Measurements from ENCODE around the gene DPYD.
"Not testable (repeated sequence)": the region's sequence is repeated elsewhere in the genome, so short reads cannot be mapped to it uniquely, and the experiment has no call there.

DPYD gene

GRCh38 chr1:97349794-97350193 is 571.0 kb downstream of the DPYD start:
- not testable (repeated sequence) for DNase-seq

GRCh38 chr1:97348599-97349265 is 572.1 kb downstream of the DPYD start:
- DNase-seq: no peak

GRCh38 chr1:97340951-97341350 is 579.9 kb downstream of the DPYD start:
- no peak for DNase-seq

GRCh38 chr1:97338347-97338746 is 582.5 kb downstream of the DPYD start:
- DNase-seq: no peak

- no peak for DNase-seq
These were observed 583.4 kb downstream of the DPYD start for GRCh38 chr1:97337250-97338030.

- no peak for DNase-seq
These were observed 586.4 kb downstream of the DPYD start for GRCh38 chr1:97334454-97334853.

GRCh38 chr1:97332716-97333115 is 588.1 kb downstream of the DPYD start:
- no peak for DNase-seq

- DNase-seq: no peak
These were observed 589.7 kb downstream of the DPYD start for GRCh38 chr1:97331165-97331564.

GRCh38 chr1:97314685-97315084 is 606.1 kb downstream of the DPYD start:
- no peak for DNase-seq

- no peak for DNase-seq
These were observed 612.7 kb downstream of the DPYD start for GRCh38 chr1:97308131-97308530.

GRCh38 chr1:97307568-97307967 is 613.3 kb downstream of the DPYD start:
- DNase-seq: no peak

GRCh38 chr1:97307151-97307550 is 613.7 kb downstream of the DPYD start:
- DNase-seq: no peak

GRCh38 chr1:97306504-97306903 is 614.3 kb downstream of the DPYD start:
- no peak for DNase-seq

- no peak for DNase-seq
These were observed 616.5 kb downstream of the DPYD start for GRCh38 chr1:97304366-97304765.

GRCh38 chr1:97298966-97299365 is 621.9 kb downstream of the DPYD start:
- no peak for DNase-seq

- no peak for DNase-seq
These were observed 623.2 kb downstream of the DPYD start for GRCh38 chr1:97297611-97298010.

- DNase-seq: no peak
These were observed 638.9 kb downstream of the DPYD start for GRCh38 chr1:97281962-97282361.

GRCh38 chr1:97277891-97278654 is 642.8 kb downstream of the DPYD start:
- no peak for DNase-seq

- DNase-seq: no peak
These were observed 648.7 kb downstream of the DPYD start for GRCh38 chr1:97271916-97272788.

- DNase-seq: no peak
These were observed 650.1 kb downstream of the DPYD start for GRCh38 chr1:97270508-97271307.

- no peak for DNase-seq
These were observed 655.2 kb downstream of the DPYD start for GRCh38 chr1:97265630-97266029.

GRCh38 chr1:97262842-97263241 is 658.0 kb downstream of the DPYD start:
- DNase-seq: no peak
